GM12878 (cell line): Measurements from ENCODE around the gene PROC. TPM values are rescaled to one million over a fixed set of nuclear protein-coding genes. Genes with fewer than 3 reads are reported as not detected.

Experiments
- ATAC-seq: fragments of 200-7000 bp; cut with Tn5 transposase; 3 replicates; pipeline ENCODE4 v1.9.1; 2020; ENCODE audit warnings: mild to moderate bottlenecking, moderate library complexity
- BruUV-seq: library from RNA; stranded (reverse); fragments of 400-500 nt; replicated peaks from 2 replicates; lab custom pipeline; 2021; lab: Mats Ljungman, UMichigan
- CTCF ChIA-PET: fragments of 300-600 bp; sonication (Branson Sonifier 250); formaldehyde crosslinking; extraction: SDS; loops from one replicate; lab custom pipeline; 2021; ENCODE audit warnings: inconsistent platforms; lab: Yijun Ruan, JAX
- POLR2A ChIA-PET: fragments of 350-600 bp; formaldehyde crosslinking; extraction: SDS; loops from one replicate; lab custom pipeline; 2021; ENCODE audit warnings: inconsistent platforms; lab: Charles Lee
- RAD21 ChIA-PET: fragments of 300-600 bp; sonication (Branson Sonifier 250); formaldehyde crosslinking; loops from one replicate; lab custom pipeline; 2023; ENCODE audit warnings: antibody characterized with exemption; ENCODE audit not compliant: unreplicated experiment; lab: Charles Lee
- SMC1A ChIA-PET: fragments of 300-600 bp; sonication (Branson Sonifier 250); formaldehyde crosslinking; loops from one replicate; lab custom pipeline; 2023; ENCODE audit not compliant: unreplicated experiment, uncharacterized antibody; lab: Charles Lee
- DNase-seq: peaks from one replicate; pipeline ENCODE4 v3.0.0-alpha.2; 2011; ENCODE audit warnings: low read depth, low spot score
- FAIRE-seq: peaks from 3 replicates; lab custom pipeline; 2011; peaks lifted over from hg19 to GRCh38; lab: Jason Lieb, UNC
- H2AFZ ChIP-seq: 2 replicates; pipeline ENCODE4 v1.6.0; 2011; ENCODE audit warnings: low read depth, low read length, control low read depth; ENCODE audit not compliant: control insufficient read depth
- H3K27ac ChIP-seq: 2 replicates; pipeline ENCODE4 v1.5.1; 2011; ENCODE audit warnings: control low read depth; ENCODE audit not compliant: control insufficient read depth, insufficient read depth
- H3K27me3 ChIP-seq, 2 experiments: replicated peaks in 1 of 2; 2 replicates each; pipeline versions ENCODE4 v1.6.0 to v1.6.1; 2011; ENCODE audit warnings: low read length in 1 of 2; ENCODE audit not compliant: control insufficient read depth in 2 of 2, insufficient read depth in 2 of 2
- H3K36me3 ChIP-seq, 2 experiments: 2 replicates each; pipeline ENCODE4 v1.5.1; 2011; ENCODE audit warnings: low read length in 1 of 2; ENCODE audit not compliant: control insufficient read depth in 2 of 2, insufficient read depth in 2 of 2
- H3K4me1 ChIP-seq: 2 replicates; pipeline ENCODE4 v1.6.1; 2011; ENCODE audit warnings: mild to moderate bottlenecking, low read length, moderate library complexity, mixed read lengths; ENCODE audit not compliant: control insufficient read depth, insufficient read depth
- H3K4me2 ChIP-seq: 2 replicates; pipeline ENCODE4 v1.6.0; 2011; ENCODE audit warnings: control low read depth; ENCODE audit not compliant: control insufficient read depth, insufficient read depth
- H3K4me3 ChIP-seq: fragments of 200-600 bp; sonication (generic); 2 replicates; pipeline ENCODE4 v1.5.1; 2016
- H3K79me2 ChIP-seq: 2 replicates; pipeline ENCODE4 v1.6.0; 2011; ENCODE audit warnings: low read length; ENCODE audit not compliant: control insufficient read depth, insufficient read depth
- H3K9ac ChIP-seq: 2 replicates; pipeline ENCODE4 v1.8.0; 2011; ENCODE audit warnings: low read length, control low read depth, mixed read lengths; ENCODE audit not compliant: control insufficient read depth, insufficient read depth
- H3K9me3 ChIP-seq: replicated peaks from 3 replicates; pipeline ENCODE4 v1.5.1; 2011; ENCODE audit warnings: mild to moderate bottlenecking, low read length; ENCODE audit not compliant: control insufficient read depth, insufficient read depth
- H4K20me1 ChIP-seq: 2 replicates; pipeline ENCODE4 v1.6.0; 2011; ENCODE audit not compliant: control insufficient read depth, insufficient read depth
- ATF7 ChIP-seq: fragments of 450-650 bp; IDR thresholded peaks from 2 replicates; pipeline ENCODE4 v1.6.1; 2016; ENCODE audit warnings: low read depth, mild to moderate bottlenecking
- CEBPB ChIP-seq, 2 experiments: fragments of 150-350 bp in 1 of 2; IDR thresholded peaks; 2 replicates each; pipeline ENCODE4 v1.6.1; 2012 to 2014; ENCODE audit warnings: low read depth in 2 of 2, low read length in 2 of 2, borderline replicate concordance in 1 of 2, inconsistent platforms in 1 of 2
- CHD1 ChIP-seq: IDR thresholded peaks from 2 replicates; pipeline ENCODE4 v1.6.1; 2012; ENCODE audit warnings: low read depth, low read length, improper control_type of control experiment
- CHD4 ChIP-seq: fragments of 200-600 bp; sonication (generic); IDR thresholded peaks from 2 replicates; pipeline ENCODE4 v1.6.1; 2016; ENCODE audit warnings: mild to moderate bottlenecking
- E2F4 ChIP-seq: IDR thresholded peaks from 2 replicates; pipeline ENCODE4 v1.6.1; 2012; ENCODE audit warnings: low read depth, low read length, improper control_type of control experiment
- E4F1 ChIP-seq: fragments of 450-650 bp; IDR thresholded peaks from 2 replicates; pipeline ENCODE4 v1.6.1; 2018; ENCODE audit warnings: borderline replicate concordance, mild to moderate bottlenecking; ENCODE audit not compliant: partially characterized antibody
- EZH2 ChIP-seq: IDR thresholded peaks from 2 replicates; pipeline ENCODE4 v1.6.1; 2012; ENCODE audit warnings: low read depth, mild to moderate bottlenecking, control low read depth, inconsistent platforms, low read length, borderline replicate concordance; ENCODE audit not compliant: control insufficient read depth
- FOS ChIP-seq: IDR thresholded peaks from 3 replicates; pipeline ENCODE4 v1.6.1; 2011; ENCODE audit warnings: borderline replicate concordance; ENCODE audit not compliant: insufficient read length; ENCODE audit errors: extremely low read depth
- HCFC1 ChIP-seq: fragments of 150-350 bp; IDR thresholded peaks from 2 replicates; pipeline ENCODE4 v1.6.1; 2014; ENCODE audit warnings: low read length
- HDAC2 ChIP-seq: fragments of 200-600 bp; sonication (generic); IDR thresholded peaks from 2 replicates; pipeline ENCODE4 v1.6.1; 2017
- KLF5 ChIP-seq: fragments of 450-650 bp; IDR thresholded peaks from 2 replicates; pipeline ENCODE4 v1.6.1; 2014; ENCODE audit warnings: mild to moderate bottlenecking; ENCODE audit not compliant: partially characterized antibody
- PKNOX1 ChIP-seq: fragments of 450-650 bp; IDR thresholded peaks from 2 replicates; pipeline ENCODE4 v1.6.1; 2016; ENCODE audit warnings: mild to moderate bottlenecking
- SP1 ChIP-seq: IDR thresholded peaks from one replicate; pipeline ENCODE4 v1.6.1; 2011; ENCODE audit warnings: low read depth, low read length
- SUZ12 ChIP-seq: fragments of 200-600 bp; sonication (generic); IDR thresholded peaks from one replicate; pipeline ENCODE4 v1.6.1; 2018; ENCODE audit warnings: antibody characterized with exemption, mild to moderate bottlenecking; ENCODE audit not compliant: unreplicated experiment
- TCF12 ChIP-seq: IDR thresholded peaks from 2 replicates; pipeline ENCODE4 v1.6.1; 2011; ENCODE audit warnings: low read depth, mild to moderate bottlenecking, low read length
- ZNF24 ChIP-seq: fragments of 450-650 bp; IDR thresholded peaks from 2 replicates; pipeline ENCODE4 v1.6.1; 2017; ENCODE audit warnings: antibody characterized with exemption, mild to moderate bottlenecking
- ZZZ3 ChIP-seq: IDR thresholded peaks from 2 replicates; pipeline ENCODE4 v1.6.1; 2011; ENCODE audit warnings: low read depth; ENCODE audit not compliant: control insufficient read depth, insufficient read length
- WGBS: methylation state at CpG from one replicate; pipeline ENCODE4 v1.1.6; 2016; ENCODE audit warnings: low lambda C conversion rate; ENCODE audit not compliant: insufficient replicate concordance, insufficient coverage; ENCODE audit errors: missing lambda C conversion rate; 5-methylcytosine and 5-hydroxymethylcytosine counted together
- in situ Hi-C: fragments of 300-500 bp; cut with MboI; formaldehyde crosslinking; loops from 9 replicates; pipeline ENCODE4 v1.14.3; 2018; ENCODE audit warnings: mixed read lengths
- intact Hi-C: fragments of 100-400 bp; cut with micrococcal nuclease; formaldehyde crosslinking; loops from one replicate; pipeline ENCODE4 v1.14.2; 2022; ENCODE audit not compliant: unreplicated experiment
- polyA plus RNA-seq, 11 experiments: library from polyadenylated mRNA; depleted of rRNA in 4 of 11; unstranded in 6 of 11; stranded (reverse) in 5 of 11; fragments of >200 nt; fragmentation: Nextera tagmentation in 4 of 11; fragmentation: Illumina TruSeq in 1 of 11; extraction: Ambion mirVana in 4 of 11; extraction: Trizol in 1 of 11; gene quantifications; 1 replicate in 1 of 11; 2 replicates in 10 of 11; pipeline versions ENCODE4 v1.2.1 to v1.2.3, GENCODE V29; 2011 to 2016; ENCODE audit warnings: inconsistent platforms in 2 of 11, missing spikeins in 2 of 11, low read depth in 1 of 11
- total RNA-seq, 4 experiments: library from RNA; depleted of rRNA in 3 of 4; stranded (reverse); fragments of >200 nt in 3 of 4; fragmentation: Illumina TruSeq in 1 of 4; extraction: Trizol in 1 of 4; gene quantifications; 2 replicates each; pipeline versions ENCODE4 v1.2.1 to v1.2.3, GENCODE V29; 2013 to 2021
- TF ChIP-seq, protein P1 (sequence below): fragments of 450-650 bp; IDR thresholded peaks from 2 replicates; pipeline ENCODE4 v1.6.1; 2016; ENCODE audit warnings: mild to moderate bottlenecking

Gene PROC
- total and polyA plus RNA-seq, 10 of the 15 experiments (the other 5 are each of a cell fraction or from before 2014, with no cell fraction given) = not detected

DNA sequence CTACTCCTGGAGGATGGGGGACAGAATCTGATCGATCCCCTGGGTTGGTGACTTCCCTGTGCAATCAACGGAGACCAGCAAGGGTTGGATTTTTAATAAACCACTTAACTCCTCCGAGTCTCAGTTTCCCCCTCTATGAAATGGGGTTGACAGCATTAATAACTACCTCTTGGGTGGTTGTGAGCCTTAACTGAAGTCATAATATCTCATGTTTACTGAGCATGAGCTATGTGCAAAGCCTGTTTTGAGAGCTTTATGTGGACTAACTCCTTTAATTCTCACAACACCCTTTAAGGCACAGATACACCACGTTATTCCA is 844 bp downstream of the PROC start:
- no TSS peak for BruUV-seq
- ChIA-PET RAD21 (no interaction called here), POLR2A (interaction anchor here (0.5 kb wide), 1 partner anchor 1333 kb away, joined by 4 read pairs; no protein-coding TSS in a partner anchor)
- H3K27ac ChIP-seq = no peak overlapping the region
- H3K4me1 ChIP-seq = peaks cover 9% of the 10 kb centered on the region
- H3K9me3 ChIP-seq = no peaks in the 10 kb centered on the region
- DNase-seq = no peak
- H3K27me3 ChIP-seq = peaks cover 6 to 7% of the 10 kb centered on the region in 2 experiments
- no peaks in the 10 kb centered on the region for H3K36me3 ChIP-seq
- no peaks in the 10 kb centered on the region for H3K79me2 ChIP-seq
- H3K4me2 ChIP-seq = no peak overlapping the region
- WGBS = 38% methylated on average over 4 of the region's 4 CpGs
- TF ChIP-seq ATF7 (no peak), ZZZ3 (no peak), CHD1 (no peak), KLF5 (no peak), FOS (no peak), PKNOX1 (no peak), E2F4 (no peak), E4F1 (no peak), HDAC2 (no peak), EZH2 (no peak), CEBPB (IDR thresholded peaks at IDR 0.05; ENCODE audit: borderline replicate concordance in 1 of 2, low read depth in 2 of 2, low read length in 2 of 2) (no peak), ZNF24 (no peak), CHD4 (no peak), HCFC1 (no peak), SP1 (no peak), SUZ12 (no peak), TCF12 (no peak)
- TF ChIP-seq, protein P1, sequence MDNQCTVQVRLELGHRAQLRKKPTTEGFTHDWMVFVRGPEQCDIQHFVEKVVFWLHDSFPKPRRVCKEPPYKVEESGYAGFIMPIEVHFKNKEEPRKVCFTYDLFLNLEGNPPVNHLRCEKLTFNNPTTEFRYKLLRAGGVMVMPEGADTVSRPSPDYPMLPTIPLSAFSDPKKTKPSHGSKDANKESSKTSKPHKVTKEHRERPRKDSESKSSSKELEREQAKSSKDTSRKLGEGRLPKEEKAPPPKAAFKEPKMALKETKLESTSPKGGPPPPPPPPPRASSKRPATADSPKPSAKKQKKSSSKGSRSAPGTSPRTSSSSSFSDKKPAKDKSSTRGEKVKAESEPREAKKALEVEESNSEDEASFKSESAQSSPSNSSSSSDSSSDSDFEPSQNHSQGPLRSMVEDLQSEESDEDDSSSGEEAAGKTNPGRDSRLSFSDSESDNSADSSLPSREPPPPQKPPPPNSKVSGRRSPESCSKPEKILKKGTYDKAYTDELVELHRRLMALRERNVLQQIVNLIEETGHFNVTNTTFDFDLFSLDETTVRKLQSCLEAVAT = no peak
- TF ChIP-seq, all 136 proteins: peak for 0
- no peak overlapping the region for H2AFZ ChIP-seq
- ChIA-PET CTCF (interaction anchor here (1.3 to 1.5 kb wide), 2 partner anchors 69 to 117 kb away, joined by 3 read pairs; no protein-coding TSS in a partner anchor), SMC1A (interaction anchor here (0.9 kb wide), 1 partner anchor 30 kb away, joined by 3 read pairs; no protein-coding TSS in a partner anchor)
- FAIRE-seq (no peak), ATAC-seq (no peak)
- no peak overlapping the region for H3K9ac ChIP-seq
- H3K4me3 ChIP-seq = no peak overlapping the region
- intact Hi-C loops = no loop called here
- H4K20me1 ChIP-seq = no peaks in the 10 kb centered on the region
- in situ Hi-C loops = no loop called here
